ENCODE data around the gene CD52.
A peak's percentile ranks its signal among the peaks of the same experiment; 100 is the strongest.
"Not testable (repeated sequence)": the region's sequence is repeated elsewhere in the genome, so short reads cannot be mapped to it uniquely, and the experiment has no call there.

CD52 gene

DNA sequence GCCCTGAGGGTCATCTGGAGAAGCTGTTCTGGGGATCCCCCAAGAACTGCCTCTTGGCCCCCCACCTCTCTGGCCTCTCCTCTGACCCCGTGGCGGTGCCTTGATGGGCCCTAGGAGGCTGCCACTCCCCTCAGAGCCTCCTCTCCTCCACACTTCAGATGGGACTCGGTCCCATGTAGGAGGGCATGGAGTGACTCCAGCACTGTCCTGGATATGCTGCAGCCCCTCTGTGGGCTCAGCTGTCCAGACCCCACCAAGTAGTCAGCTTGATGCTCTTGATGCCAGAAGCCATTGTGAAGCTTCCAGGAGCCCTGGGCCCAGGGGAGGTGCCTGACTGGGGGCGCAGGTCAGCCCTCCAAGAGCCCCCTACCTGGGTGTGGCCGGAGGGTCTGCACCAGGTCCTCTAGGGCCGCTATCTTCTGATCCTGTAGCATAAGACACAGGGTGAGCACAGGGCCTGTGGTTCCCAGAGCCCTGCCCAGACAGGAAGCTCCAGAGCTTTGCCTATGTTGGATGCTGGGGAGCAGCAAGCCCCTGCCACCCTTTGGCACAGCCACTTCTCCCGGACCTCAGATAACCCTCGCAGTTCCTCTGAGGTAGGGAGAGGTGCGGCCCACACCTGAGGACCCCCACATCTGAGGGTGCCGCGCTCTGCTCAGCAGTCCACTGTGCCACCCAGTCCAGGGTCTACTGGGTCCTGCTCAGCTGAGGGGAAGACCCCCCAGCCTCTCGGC, 20.5 kb upstream of the CD52 start:
- DNase-seq (ENCODE audit: low read depth in 2 of 3, low spot score in 2 of 3), result no peak

DNA sequence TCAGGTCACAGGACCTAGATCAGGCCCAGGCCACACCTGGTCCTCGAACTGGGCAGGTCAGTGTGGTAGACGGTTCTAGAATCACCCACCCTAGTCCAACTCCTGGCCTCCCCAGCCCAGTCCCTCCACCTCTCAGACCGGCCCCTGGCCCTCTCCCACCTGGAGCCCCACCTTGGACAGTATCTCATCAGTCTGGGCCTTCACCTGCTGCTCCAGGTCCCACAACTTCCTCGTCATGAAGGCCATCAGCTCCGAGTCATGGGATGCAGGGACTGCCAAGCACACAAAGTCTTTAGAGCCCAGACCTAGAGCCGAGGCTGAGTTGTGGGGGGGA, 20.0 kb upstream of the CD52 start:
- DNase-seq (ENCODE audit: low read depth in 2 of 3, low spot score in 2 of 3), result no peak

DNA sequence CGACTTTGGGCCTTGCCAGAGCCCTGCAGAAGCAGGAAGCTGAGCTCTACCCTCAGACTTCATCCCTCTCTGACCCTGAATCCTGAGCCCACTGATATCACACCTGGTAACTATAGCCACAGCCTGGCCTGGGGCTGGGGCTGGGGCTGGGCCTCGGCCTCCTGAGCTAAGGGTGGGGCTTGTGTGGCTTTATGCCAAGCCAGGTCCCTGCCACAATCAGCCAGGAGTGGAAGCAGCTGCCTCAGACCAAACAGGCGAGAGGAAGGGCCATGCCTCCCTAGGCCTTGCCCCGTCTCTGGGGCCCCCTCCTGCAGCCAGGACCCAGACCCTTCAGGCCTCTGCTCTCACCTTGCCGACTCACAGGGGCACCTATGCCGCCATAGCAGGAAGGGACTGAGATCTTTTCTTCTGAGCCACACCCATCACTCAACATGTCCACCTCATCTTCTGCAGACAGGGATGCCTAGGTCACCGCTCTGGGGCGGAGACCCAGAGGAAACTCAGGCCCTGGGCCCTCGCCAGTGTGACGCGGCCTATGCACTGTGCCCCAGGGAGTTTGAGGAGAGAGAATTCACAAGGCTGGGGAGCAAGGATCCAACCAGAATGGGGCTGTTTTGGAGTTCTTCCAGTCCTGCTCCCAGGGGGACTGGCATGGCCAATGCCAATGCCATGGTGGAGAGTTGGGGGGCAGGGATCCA, 17.0 kb upstream of the CD52 start:
- no peak for DNase-seq (ENCODE audit: low read depth in 2 of 3, low spot score in 2 of 3)

DNA sequence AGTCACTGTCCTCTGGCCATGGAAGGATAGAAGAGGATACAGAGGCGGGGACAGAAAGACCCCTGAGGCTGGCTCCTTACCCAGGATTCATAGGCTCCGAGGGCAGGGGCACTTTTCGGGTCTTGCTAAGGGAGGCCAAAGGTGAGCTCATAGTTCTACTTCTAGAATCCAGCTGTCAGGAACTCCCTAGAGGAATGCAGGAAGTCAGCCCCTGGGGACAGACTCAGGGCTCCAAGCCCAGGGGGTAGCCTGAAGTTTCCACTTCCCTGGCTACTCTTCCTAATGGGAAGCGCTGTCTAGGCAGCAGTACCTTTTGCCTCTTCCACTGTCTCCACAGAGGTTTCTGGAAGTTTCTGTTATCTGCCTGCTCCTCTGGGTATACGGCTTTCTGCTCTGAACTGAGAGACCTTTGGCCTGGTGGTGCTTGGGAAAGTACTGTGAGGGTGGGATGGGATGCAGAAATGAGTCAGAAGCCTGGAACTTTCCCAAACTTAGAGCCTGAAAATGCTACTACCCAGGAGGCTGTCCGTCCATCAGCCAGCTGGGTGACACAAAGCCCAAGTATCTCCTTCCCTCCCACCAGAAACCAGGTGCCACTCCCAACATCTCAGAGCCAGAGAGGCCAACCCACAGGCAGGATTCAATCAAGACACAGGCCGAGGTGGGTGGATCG, 14.9 kb upstream of the CD52 start:
- DNase-seq (ENCODE audit: low read depth in 2 of 3, low spot score in 2 of 3), result no peak

DNA sequence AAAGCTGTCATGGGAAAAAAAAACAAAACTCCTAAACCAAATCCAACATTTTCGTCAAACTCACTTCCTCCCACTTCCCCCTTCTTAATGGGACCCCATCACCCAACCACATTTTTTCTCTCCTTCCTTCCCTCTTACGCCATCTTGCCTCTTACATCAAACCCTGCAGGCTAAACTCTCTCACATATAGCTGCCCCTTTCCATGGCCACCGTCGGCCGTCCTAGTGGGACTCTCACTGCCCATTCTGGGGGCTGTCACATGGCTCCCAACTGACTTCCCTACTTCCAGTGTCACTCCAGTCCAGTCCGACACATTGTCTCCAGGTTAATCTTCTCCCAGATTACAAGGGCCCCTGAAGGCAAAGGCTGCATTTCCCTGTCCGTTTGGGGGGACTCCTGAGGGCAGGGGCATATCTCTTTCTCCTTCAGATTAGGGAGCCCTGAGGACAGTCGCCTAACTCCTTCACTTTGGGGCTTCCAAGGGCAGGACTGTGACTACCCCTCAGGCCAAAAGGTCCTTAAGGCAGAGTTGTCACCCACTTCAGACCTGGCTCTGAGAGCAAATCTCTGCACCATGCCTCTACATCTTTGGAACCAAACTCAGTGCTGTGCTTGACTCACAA, 12.0 kb upstream of the CD52 start:
- no peak for DNase-seq (ENCODE audit: low read depth in 2 of 3, low spot score in 2 of 3)

DNA sequence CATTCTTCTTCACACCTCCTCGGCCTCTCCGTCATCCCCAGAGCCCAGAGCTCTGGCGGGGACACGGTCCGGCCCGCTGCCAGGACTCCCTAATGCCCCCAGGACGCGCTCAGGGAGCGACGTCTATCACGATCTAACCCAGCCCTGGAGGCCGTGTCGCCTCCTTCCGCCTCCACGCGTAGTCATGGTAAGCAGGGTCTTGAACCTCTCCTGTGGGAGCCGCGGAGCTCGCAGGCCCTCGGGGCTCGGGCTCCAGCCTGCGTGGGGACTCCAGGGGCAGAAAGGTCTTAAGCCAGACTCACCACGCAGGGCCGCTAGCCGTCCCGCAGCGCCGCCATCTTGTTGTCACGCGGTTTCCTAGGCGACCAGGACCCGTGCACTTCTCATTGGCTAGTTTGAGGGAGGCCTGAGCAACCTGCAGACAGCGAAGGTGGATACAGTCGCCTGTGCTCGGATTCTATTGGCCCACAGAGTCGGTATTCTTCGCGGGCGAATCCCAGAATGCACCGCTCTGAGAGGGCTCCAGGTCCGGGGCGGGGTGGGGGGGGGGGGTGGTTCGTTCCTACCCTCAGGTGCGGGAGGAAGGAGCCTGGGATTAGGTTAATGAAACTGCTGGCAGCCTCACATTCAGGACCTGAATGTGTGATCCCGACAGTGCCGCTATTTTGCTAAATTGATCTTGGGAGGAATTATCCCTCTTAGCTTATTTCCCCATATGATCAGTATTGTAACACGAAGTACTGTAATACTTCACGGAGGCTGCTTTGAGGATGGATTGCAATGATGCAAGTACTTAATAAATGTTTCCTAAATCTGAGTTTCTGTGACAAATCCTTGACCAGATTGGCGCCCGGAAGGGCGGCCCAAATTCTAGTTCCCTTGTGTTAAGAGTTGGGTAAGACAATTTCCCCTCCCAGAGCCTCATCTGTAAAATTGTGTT, 11.2 kb upstream of the CD52 start, which contains the start of gene UBXN11:
Gene UBXN11 (minus strand): TSS at position 347 of the 940 bp plus-strand sequence. CDS start 3,753 bp downstream, outside the sequence.
- DNase-seq (ENCODE audit: low read depth in 2 of 3, low spot score in 2 of 3), result peak; percentile 66 to 84 (median 78)

DNA sequence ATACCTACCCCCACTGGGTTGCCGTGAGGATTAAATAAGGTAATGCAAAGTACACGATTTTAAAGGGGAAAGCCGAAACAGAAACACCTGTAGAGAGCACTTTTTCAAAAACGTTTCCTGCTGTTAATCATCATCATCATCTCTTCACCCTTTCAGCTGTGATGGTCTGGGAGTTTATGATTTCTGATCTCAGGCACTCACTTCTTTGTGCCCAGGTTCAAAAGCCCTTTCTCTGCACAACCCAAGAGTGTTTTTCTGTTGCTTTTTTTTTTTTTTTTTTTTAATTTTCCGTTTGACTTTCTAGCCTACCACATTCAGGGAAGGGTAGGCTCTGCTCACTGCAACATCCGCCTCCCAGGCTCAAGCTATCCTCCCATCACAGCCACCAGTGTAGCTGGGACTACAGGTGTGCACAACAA, 10.4 kb upstream of the CD52 start:
- DNase-seq (ENCODE audit: low read depth in 2 of 3, low spot score in 2 of 3), result no peak

DNA sequence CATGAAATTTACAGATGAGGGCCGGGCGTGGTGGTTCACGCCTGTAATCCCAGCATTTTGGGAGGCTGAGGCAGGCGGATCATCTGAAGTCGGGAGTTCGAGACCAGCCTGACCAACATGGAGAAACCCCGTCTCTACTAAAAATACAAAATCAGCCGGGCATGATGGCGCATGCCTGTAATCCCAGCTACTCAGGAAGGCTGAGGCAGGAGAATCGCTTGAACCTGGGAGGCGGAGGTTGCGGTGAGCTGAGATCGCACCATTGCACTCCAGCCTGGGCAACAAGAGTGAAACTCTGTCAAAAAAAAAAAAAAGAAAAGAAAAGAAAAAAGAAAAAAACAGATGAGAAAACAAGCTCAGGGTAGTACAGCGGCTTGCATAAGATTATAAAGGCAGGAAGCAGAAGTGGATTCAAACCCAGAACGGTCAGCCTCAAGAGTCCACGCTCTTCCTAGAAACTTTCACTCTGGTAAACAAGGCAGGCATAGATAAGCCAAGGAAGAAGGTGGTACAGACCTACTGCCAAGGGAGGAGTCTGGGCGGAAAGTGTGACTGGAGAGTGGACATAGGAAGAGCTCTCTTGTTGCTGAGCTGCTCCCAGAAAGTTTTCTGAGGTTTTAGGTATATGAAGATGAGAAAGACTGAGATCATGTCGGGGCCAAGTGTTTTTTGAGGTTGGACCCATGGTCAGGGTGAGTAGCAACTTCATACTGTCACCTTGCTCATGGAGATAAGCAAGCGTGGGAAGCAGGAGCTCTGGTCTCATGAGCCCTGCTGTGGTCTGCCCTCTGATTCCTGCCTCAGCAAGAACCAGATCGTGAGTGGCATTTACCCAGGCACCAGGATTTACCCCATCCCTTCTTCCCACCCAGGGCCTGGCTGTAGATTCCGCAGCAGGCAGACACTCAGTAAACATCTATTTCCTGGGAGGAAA, 9.5 kb upstream of the CD52 start:
- DNase-seq (ENCODE audit: low read depth in 2 of 3, low spot score in 2 of 3), result not testable (repeated sequence)

DNA sequence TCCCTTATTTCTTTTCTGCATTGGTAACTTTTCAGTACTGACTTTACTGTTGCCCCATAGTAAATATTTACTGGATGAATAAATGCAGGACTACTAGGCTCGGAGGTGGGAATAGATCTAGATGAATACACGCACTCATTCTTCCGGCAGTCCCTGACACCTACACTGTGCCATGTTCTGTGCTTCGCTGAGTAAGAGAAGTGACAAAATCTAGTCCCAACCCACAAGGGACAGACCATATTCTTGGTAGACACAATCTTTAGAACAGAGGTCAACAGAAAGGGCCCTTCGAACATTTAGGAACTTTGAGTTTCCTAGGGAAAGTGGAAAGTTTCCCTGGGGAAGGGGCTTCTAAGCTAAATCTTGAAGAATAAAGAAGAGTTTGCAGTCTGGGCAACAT, 3.3 kb upstream of the CD52 start:
- no peak for DNase-seq (ENCODE audit: low read depth in 2 of 3, low spot score in 2 of 3)

DNA sequence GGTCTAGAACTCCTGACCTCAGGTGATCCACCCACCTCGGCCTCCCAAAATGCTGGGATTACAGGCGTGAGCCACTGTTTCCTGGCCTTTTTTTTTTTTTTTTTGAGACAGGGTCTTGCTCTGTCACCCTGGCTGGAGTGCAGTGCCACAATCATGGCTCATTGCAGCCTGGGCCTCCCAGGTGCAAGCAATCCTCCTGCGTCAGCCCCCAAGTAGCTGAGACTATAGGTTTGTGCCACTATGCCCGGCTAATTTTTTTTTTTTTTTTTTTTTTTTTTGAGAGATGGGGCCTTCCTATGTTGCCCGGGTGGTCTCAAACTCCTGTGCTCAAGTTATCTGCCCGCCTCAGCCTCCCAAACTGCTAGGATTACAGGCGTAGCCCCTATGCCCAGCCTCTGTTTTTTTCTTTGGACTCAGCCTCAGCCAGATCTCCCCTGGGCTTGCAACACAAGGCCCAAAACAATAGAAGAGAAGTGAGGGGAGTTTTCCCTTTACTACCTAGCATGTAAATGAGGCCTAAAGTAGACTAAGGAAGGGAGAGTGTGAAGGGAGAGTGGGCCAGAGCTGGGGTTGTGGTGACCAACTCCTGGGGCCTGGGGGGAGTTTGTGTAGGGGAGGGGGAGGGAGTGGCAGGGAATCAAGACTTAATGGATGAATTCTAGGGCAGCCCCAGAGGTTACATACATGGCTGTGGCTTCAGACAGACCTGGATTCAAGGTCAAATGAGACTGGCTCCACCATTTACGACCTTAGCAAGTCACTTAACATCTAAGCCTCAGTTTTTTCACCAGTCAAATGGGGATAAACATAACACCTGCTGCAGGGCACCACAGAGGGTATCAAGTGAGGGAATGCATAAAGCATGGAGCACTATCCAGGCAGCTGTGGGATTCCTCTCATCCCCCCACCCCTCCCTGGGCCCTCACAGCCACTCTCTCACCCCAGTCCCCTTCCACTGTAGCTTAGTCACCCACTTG, 1.6 kb upstream of the CD52 start:
- DNase-seq (ENCODE audit: low read depth in 2 of 3, low spot score in 2 of 3), result no peak

DNA sequence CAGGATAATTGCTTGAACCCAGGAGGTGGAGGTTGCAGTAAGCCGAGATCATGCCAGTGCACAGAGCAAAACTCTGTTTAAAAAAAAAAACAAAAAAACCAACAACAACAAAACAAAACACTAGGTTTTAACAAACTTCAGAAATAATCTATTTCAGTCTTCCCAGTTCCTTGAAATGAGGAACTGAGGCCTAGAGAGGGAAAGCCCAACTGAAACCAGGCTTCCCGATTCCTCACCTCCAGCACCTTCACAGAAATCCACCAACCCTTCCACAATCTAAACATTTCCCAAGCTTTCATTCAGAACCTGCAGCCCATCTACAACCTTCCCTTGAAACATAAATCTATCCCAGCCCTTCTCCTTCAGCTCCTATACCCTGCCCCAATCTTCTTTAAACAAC, 612 bp upstream of the CD52 start:
- no peak for DNase-seq (ENCODE audit: low read depth in 2 of 3, low spot score in 2 of 3)

DNA sequence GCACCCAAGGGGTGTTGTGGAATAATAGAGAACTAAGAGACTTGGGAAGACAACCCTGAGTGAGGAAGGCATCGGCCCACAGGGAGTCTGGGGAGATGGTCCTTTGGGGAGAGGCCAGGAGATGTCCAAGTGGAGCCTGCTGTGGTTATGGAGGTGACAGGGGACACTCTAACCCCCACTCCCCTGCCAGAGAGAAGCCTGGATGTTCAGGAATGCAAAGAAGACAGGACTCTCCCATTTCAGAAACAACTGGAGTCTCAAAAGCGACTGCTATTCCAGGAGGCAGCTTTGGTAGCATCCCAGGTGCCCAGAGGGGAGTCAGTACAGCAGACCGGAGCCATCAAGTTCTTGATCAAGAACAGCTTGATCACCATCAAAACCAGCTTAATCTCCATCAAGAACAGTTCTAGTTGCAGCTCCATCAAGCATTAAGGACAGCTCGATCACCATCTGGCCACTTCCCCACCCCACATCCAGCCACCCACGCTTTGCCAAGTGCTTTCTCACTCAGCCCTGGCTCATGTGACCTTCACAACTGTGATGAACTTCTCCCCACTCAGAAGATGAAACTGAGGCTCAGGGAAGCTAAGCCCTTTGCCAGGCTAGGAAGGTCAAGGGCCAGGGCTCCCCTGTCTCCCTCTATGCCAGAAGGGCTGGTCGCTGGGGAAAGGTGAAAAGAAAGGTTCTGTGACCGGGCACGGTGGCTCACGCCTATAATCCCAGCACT, 743 bp downstream of the CD52 start:
- DNase-seq (ENCODE audit: low read depth in 2 of 3, low spot score in 2 of 3), result no peak

DNA sequence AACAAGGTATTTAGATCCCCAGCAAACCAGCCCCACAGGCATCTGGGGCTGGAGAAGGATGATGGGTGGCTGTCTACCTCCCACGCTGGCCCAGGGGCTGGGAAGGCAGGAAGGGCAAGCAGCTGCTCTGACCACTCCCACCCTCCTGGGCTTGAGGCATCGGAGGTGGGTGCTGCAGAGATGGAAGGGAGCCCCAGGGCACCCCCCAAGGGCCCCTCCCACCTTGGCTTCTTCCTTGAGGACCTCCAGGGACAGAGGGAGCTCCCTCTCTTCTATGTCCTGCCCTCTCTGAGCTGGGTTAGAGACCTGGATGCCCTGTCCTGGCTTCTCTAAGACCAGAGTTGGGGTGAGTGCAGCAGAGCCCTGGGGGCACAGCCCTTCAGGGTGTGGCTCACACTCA, 3.1 kb downstream of the CD52 start:
- DNase-seq (ENCODE audit: low read depth in 2 of 3, low spot score in 2 of 3), result no peak

DNA sequence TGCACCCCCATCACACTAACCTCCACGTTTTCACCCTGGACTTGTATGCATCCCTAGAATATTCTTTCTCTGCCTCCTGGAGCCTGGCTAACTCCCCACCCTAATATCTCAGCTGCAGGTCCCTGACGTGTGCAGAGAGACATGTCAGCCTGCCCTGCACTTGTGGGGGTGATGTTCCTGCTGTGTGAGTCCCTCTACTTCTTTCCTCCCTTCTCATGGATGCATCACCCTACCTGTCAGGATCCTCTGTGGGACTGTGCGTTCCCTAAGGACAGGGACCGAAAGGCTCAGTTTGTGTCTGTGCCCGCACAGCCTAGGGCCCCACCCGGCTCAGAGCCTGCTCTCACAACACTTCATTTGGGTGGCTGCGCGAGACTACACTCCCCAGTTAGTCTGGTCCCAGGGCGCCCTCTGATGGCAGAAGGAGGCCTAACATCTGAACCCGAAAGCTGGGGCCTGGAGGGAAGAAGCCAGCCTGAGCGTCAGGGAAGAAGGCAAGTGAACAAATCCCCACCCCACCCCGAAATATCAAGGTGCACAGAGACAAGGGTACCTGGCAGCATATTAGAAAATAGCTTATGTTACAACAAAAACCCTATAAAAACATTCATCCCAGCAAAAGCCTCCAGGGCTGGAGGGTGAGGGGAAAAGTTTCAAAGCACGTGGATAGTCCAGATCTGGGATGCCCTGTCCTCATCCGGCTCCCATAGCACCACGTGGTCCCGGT, 3.7 kb downstream of the CD52 start:
- peak; percentile 80 to 99 (median 98) for DNase-seq (ENCODE audit: low read depth in 2 of 3, low spot score in 2 of 3)

DNA sequence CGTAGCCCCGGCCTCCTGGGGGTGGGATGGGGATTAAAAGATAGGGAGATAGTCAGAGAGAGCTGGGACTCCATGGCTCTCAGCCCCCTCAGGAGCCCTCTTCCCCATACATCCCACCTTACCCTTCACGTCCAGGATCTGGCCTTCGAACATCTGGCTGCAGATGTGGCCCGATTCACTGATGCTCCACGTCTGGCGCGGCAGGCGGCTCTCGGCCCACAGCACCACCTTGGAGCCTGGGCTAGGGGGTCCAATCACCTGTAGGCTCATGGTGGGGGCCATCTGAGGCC, 4.2 kb downstream of the CD52 start:
- no peak for DNase-seq (ENCODE audit: low read depth in 2 of 3, low spot score in 2 of 3)

DNA sequence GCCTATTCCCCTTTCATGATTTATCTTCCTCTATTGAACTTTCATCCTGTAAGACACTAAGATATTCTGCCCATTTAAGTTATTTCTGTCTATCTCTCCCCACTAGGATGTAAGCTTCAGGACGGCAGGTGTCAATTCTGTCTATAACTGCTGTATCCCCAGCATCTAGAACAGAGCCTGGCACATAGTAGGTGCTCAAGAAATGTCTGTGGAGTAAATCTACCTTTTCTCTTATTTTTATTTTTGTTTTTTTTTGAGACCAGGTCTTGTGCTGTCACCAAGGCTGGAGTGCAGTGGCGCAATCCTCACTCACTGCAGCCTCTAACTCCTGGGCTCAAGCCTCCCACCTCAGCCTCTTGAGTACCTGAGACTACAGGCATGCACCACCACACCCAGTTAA, 5.6 kb downstream of the CD52 start:
- DNase-seq (ENCODE audit: low read depth in 2 of 3, low spot score in 2 of 3), result no peak

DNA sequence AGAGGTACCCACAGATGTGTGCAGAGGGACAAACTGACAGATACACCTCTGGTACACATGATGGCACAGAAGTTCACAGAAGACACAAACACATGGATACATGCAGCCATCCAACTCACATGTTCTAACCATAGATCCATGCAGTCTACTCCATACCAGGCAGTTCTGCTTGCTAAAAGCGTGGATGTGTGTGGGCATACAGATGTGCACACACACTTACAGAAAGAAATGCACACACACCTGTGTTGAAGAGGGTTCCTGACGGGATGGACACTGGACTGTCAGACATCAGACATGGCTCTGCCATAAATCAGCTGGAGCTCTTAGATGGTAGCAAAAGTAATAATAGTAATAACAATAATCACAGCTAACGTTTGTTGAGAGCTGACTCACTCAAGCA, 6.8 kb downstream of the CD52 start:
- DNase-seq (ENCODE audit: low read depth in 2 of 3, low spot score in 2 of 3), result no peak
